HCT116 (cell line): Measurements from ENCODE around the gene PIH1D1. TPM values are rescaled to one million over a fixed set of nuclear protein-coding genes. Genes with fewer than 3 reads are reported as not detected.

Experiments used
- ATAC-seq: fragments of 200-7000 bp; cut with Tn5 transposase; 2 replicates; pipeline ENCODE4 v1.9.1; 2020; ENCODE audit warnings: mild to moderate bottlenecking, moderate library complexity
- BruUV-seq: library from RNA; stranded (reverse); fragments of 400-500 nt; replicated peaks from 2 replicates; lab custom pipeline; 2021; lab: Mats Ljungman, UMichigan
- CTCF ChIA-PET: fragments of 300-600 bp; sonication (Branson Sonifier 250); formaldehyde crosslinking; loops from one replicate; lab custom pipeline; 2021; ENCODE audit warnings: antibody characterized with exemption; lab: Charles Lee
- POLR2A ChIA-PET: fragments of 300-600, 350-600 bp; sonication (Branson Sonifier 250); formaldehyde crosslinking; loops from one replicate; lab custom pipeline; 2021; ENCODE audit warnings: antibody characterized with exemption; lab: Charles Lee
- RAD21 ChIA-PET, 2 experiments: fragments of 300-600 bp; sonication (Branson Sonifier 250); formaldehyde crosslinking; loops; one replicate each; lab custom pipeline; 2023; ENCODE audit warnings: low total read pairs in 2 of 2; ENCODE audit not compliant: uncharacterized antibody in 2 of 2, unreplicated experiment in 2 of 2, low non-redundant PET in 1 of 2; lab: Charles Lee
- DNase-seq: peaks from one replicate; pipeline ENCODE4 v3.0.0-alpha.2; 2010; ENCODE audit warnings: low read depth, low spot score
- H2AFZ ChIP-seq: fragments of 200-600 bp; shearing (Covaris generic), sonication (generic); 2 replicates; pipeline ENCODE4 v1.6.1; 2017; ENCODE audit warnings: low read depth, mixed run types, mixed read lengths, antibody characterized with exemption, low read length; ENCODE audit not compliant: poor library complexity, severe bottlenecking
- H3K27ac ChIP-seq: 2 replicates; pipeline ENCODE4 v1.5.1; 2012; ENCODE audit warnings: low read depth, low read length
- H3K27me3 ChIP-seq: fragments of 200-600 bp; sonication (generic); 2 replicates; pipeline ENCODE4 v1.6.1; 2016; ENCODE audit warnings: mixed run types, low read length, mixed read lengths; ENCODE audit not compliant: insufficient read depth
- H3K36me3 ChIP-seq, 2 experiments: fragments of 200-500 bp in 1 of 2; fragments of 200-600 bp in 1 of 2; sonication (Bioruptor generic) in 1 of 2; sonication (generic) in 1 of 2; 2 replicates each; pipeline versions ENCODE4 v1.5.1 to v1.6.1; 2014 to 2016; ENCODE audit warnings: low read length in 2 of 2, inconsistent platforms in 1 of 2, mixed read lengths in 1 of 2, mixed run types in 1 of 2; ENCODE audit not compliant: insufficient read depth in 2 of 2, control insufficient read depth in 1 of 2
- H3K4me1 ChIP-seq, 2 experiments: fragments of 200-600 bp in 1 of 2; sonication (generic) in 1 of 2; 2 replicates each; pipeline versions ENCODE4 v1.5.1 to v1.6.1; 2012 to 2017; ENCODE audit warnings: low read length in 2 of 2, inconsistent platforms in 1 of 2, mild to moderate bottlenecking in 1 of 2, mixed read lengths in 1 of 2, mixed run types in 1 of 2, moderate library complexity in 1 of 2; ENCODE audit not compliant: insufficient read depth in 2 of 2, control insufficient read depth in 1 of 2
- H3K4me2 ChIP-seq: fragments of 200-600 bp; sonication (generic); 2 replicates; pipeline ENCODE4 v1.6.1; 2017; ENCODE audit warnings: mixed run types, low read length, mixed read lengths
- H3K4me3 ChIP-seq, 2 experiments: fragments of 200-600 bp in 1 of 2; sonication (generic) in 1 of 2; replicated peaks in 1 of 2; 2 replicates each; pipeline ENCODE4 v1.5.1; 2011 to 2016; ENCODE audit warnings: low read length in 2 of 2, control low read depth in 1 of 2, low read depth in 1 of 2, mild to moderate bottlenecking in 1 of 2, mixed read lengths in 1 of 2, mixed run types in 1 of 2
- H3K79me2 ChIP-seq: fragments of 200-600 bp; sonication (generic); 2 replicates; pipeline ENCODE4 v1.6.1; 2017; ENCODE audit warnings: mild to moderate bottlenecking, mixed run types, low read length, moderate library complexity, mixed read lengths; ENCODE audit not compliant: insufficient read depth
- H3K9ac ChIP-seq: fragments of 200-600 bp; sonication (generic); 2 replicates; pipeline ENCODE4 v1.6.1; 2016; ENCODE audit warnings: low read length, mixed read lengths
- H3K9me2 ChIP-seq: fragments of 200-600 bp; sonication (generic), shearing (Covaris generic); 2 replicates; pipeline ENCODE4 v1.6.1; 2017; ENCODE audit warnings: mixed run types, mild to moderate bottlenecking, moderate library complexity; ENCODE audit not compliant: insufficient read depth
- H3K9me3 ChIP-seq, 2 experiments: fragments of 200-500 bp in 1 of 2; fragments of 200-600 bp in 1 of 2; sonication (Bioruptor generic) in 1 of 2; sonication (generic) in 1 of 2; 2 replicates each; pipeline ENCODE4 v1.6.1; 2014 to 2017; ENCODE audit warnings: low read length in 2 of 2, mixed read lengths in 2 of 2, inconsistent platforms in 1 of 2, low read depth in 1 of 2, mild to moderate bottlenecking in 1 of 2, mixed run types in 1 of 2, moderate library complexity in 1 of 2; ENCODE audit not compliant: control insufficient read depth in 1 of 2, insufficient read depth in 1 of 2
- H4K20me1 ChIP-seq: fragments of 200-600 bp; sonication (generic), shearing (Covaris generic); 2 replicates; pipeline ENCODE4 v1.6.1; 2017; ENCODE audit warnings: mixed run types, mild to moderate bottlenecking, moderate library complexity; ENCODE audit not compliant: insufficient read depth
- EGR1 ChIP-seq: IDR thresholded peaks from 2 replicates; pipeline ENCODE4 v1.6.1; 2012; ENCODE audit warnings: low read depth
- ELF1 ChIP-seq: IDR thresholded peaks from 2 replicates; pipeline ENCODE4 v1.6.1; 2012; ENCODE audit warnings: low read depth, borderline replicate concordance
- POLR2A ChIP-seq: IDR thresholded peaks from 2 replicates; pipeline ENCODE4 v1.7.0; 2011; ENCODE audit warnings: borderline replicate concordance; ENCODE audit not compliant: insufficient read depth, insufficient read length; ENCODE audit errors: extremely low read depth
- POLR2AphosphoS5 ChIP-seq: IDR thresholded peaks from 2 replicates; pipeline ENCODE4 v1.6.1; 2011; ENCODE audit warnings: mild to moderate bottlenecking, low read depth, low read length, moderate library complexity
- SIN3A ChIP-seq: IDR thresholded peaks from 2 replicates; pipeline ENCODE4 v1.6.1; 2012; ENCODE audit warnings: low read depth
- SRF ChIP-seq: IDR thresholded peaks from 2 replicates; pipeline ENCODE4 v1.6.1; 2012; ENCODE audit warnings: low read depth
- TCF7L2 ChIP-seq: IDR thresholded peaks from 2 replicates; pipeline ENCODE4 v1.7.0; 2011; ENCODE audit warnings: borderline replicate concordance, inconsistent platforms; ENCODE audit not compliant: insufficient read depth, insufficient read length; ENCODE audit errors: extremely low read depth
- ZNF274 ChIP-seq: fragments of 200-500 bp; sonication (Bioruptor generic); IDR thresholded peaks from 2 replicates; pipeline ENCODE4 v1.6.1; 2014; ENCODE audit warnings: mild to moderate bottlenecking, low read depth, low read length, inconsistent platforms
- intact Hi-C: fragments of 100-400 bp; cut with micrococcal nuclease; formaldehyde crosslinking; loops from 2 replicates; pipeline ENCODE4 v1.10.0; 2022
- total RNA-seq: library from RNA; stranded (reverse); gene quantifications from one replicate; pipeline ENCODE4 v1.2.1, GENCODE V29; 2021; ENCODE audit not compliant: unreplicated experiment
- TF ChIP-seq, protein P1 (sequence below): IDR thresholded peaks from 2 replicates; pipeline ENCODE4 v1.6.1; 2012
- TF ChIP-seq, protein P2 (sequence below), 3 experiments: fragments of 200-600 bp in 1 of 3; sonication (generic) in 1 of 3; IDR thresholded peaks in 2 of 3; conservative IDR thresholded peaks in 1 of 3; 2 replicates each; pipeline ENCODE4 v1.5.1; 2012 to 2017; ENCODE audit warnings: low read depth in 2 of 3, low read length in 2 of 3, antibody characterized with exemption in 1 of 3, borderline replicate concordance in 1 of 3, control low read depth in 1 of 3, mild to moderate bottlenecking in 1 of 3, mixed read lengths in 1 of 3, mixed run types in 1 of 3, moderate library complexity in 1 of 3; ENCODE audit not compliant: insufficient read depth in 1 of 3

PIH1D1 gene
- total RNA-seq, 1 experiment from 2014 or later, result 152 TPM

DNA sequence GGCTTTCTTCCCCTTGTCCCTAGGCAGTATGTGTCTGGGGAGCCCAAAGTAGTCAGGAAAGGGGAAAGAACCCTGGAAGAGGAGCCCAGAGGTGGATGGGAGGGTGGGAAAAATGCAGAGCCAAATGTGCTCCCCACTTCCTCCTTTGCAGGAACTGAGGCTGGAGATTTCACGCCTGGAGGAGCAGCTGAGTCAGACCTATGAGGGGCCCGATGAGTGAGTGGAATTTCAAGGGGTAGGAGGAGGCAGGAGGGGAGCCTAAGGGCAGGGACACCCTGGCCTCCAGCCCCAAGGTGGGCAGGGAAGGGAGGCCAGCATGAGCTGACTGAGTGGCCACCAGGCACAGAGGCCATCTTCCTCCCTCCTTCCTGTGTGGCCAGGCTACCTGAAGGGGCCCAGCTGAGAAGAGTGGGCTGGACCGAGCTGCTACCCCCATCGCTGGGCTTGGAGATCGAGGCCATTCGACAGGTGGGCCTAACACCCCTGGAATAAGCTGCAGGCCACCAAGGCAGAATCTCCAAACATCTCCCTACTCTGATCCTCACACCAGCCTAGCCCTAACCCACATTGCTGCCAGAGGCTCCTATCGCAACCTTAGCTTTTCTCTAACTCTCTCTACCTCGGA lies 42.7 kb downstream of the PIH1D1 start:
- H3K79me2 ChIP-seq, result no peaks in the 10 kb centered on the region
- H3K9me2 ChIP-seq, result no peaks in the 10 kb centered on the region
- no peak overlapping the region for H3K9ac ChIP-seq
- 0 out of 2 replicates have a peak overlapping the region, but pooled peaks have one; percentile 19 for H3K4me2 ChIP-seq
- H3K4me3 ChIP-seq, result no peak overlapping the region
- ChIA-PET CTCF (interaction anchor here (2.0 kb wide), 1 partner anchor 18 kb away, joined by 5 read pairs; no protein-coding TSS in a partner anchor), RAD21 (interaction anchor here in 1 of 2 experiments (0.7 kb wide), 1 partner anchor 137 kb away, joined by 3 read pairs; no protein-coding TSS in a partner anchor), POLR2A (interaction anchor here (1.0 to 1.1 kb wide), 2 partner anchors 17 to 44 kb away, joined by 3 to 5 read pairs; partner anchors contain the start of gene ALDH16A1)
- H3K27ac ChIP-seq, result no peak overlapping the region
- TF ChIP-seq SRF (no peak), TCF7L2 (no peak), EGR1 (no peak), ZNF274 (no peak), POLR2AphosphoS5 (no peak), SIN3A (no peak), ELF1 (no peak), POLR2A (no peak)
- TF ChIP-seq, protein P1, sequence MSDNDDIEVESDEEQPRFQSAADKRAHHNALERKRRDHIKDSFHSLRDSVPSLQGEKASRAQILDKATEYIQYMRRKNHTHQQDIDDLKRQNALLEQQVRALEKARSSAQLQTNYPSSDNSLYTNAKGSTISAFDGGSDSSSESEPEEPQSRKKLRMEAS, result no peak
- TF ChIP-seq, protein P2, sequence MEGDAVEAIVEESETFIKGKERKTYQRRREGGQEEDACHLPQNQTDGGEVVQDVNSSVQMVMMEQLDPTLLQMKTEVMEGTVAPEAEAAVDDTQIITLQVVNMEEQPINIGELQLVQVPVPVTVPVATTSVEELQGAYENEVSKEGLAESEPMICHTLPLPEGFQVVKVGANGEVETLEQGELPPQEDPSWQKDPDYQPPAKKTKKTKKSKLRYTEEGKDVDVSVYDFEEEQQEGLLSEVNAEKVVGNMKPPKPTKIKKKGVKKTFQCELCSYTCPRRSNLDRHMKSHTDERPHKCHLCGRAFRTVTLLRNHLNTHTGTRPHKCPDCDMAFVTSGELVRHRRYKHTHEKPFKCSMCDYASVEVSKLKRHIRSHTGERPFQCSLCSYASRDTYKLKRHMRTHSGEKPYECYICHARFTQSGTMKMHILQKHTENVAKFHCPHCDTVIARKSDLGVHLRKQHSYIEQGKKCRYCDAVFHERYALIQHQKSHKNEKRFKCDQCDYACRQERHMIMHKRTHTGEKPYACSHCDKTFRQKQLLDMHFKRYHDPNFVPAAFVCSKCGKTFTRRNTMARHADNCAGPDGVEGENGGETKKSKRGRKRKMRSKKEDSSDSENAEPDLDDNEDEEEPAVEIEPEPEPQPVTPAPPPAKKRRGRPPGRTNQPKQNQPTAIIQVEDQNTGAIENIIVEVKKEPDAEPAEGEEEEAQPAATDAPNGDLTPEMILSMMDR (IDR thresholded peaks at IDR 0.05 in 2 of 3, conservative IDR thresholded peaks at IDR 0.05 in 1 of 3; ENCODE audit: borderline replicate concordance in 1 of 3, insufficient read depth in 1 of 3, low read depth in 2 of 3, low read length in 2 of 3), result no peak
- ATAC-seq, result no peak
- H3K9me3 ChIP-seq, result no peaks in the 10 kb centered on the region
- no TSS peak for BruUV-seq
- H4K20me1 ChIP-seq, result no peaks in the 10 kb centered on the region
- no peak overlapping the region for H2AFZ ChIP-seq
- no peaks in the 10 kb centered on the region for H3K27me3 ChIP-seq
- no peak for DNase-seq
- H3K36me3 ChIP-seq, result no peaks in the 10 kb centered on the region
- intact Hi-C loops, result no loop called here
- peaks cover 7 to 20% of the 10 kb centered on the region in 2 experiments; a peak in 3 of 4 replicates for H3K4me1 ChIP-seq
